Neural cell (in vitro differentiated cells): Measurements from ENCODE around the gene AIFM2. TPM values are rescaled to one million over a fixed set of nuclear protein-coding genes. Genes with fewer than 3 reads are reported as not detected.

Source experiments
- H2AFZ ChIP-seq: fragments of 200-600, 300-800 bp; sonication (generic), shearing (Covaris generic); 2 replicates; pipeline ENCODE4 v1.6.0; 2014; ENCODE audit warnings: low read depth, mild to moderate bottlenecking, antibody characterized with exemption, low read length, moderate library complexity
- H3F3A ChIP-seq: fragments of 200-600 bp; shearing (Covaris generic); 2 replicates; pipeline ENCODE4 v1.6.1; 2016; ENCODE audit warnings: mild to moderate bottlenecking, moderate library complexity, mixed read lengths, antibody characterized with exemption, low read length; ENCODE audit not compliant: insufficient read depth, poor library complexity, severe bottlenecking
- H3K27ac ChIP-seq: fragments of 200-600, 300-800 bp; sonication (generic), shearing (Covaris generic); 2 replicates; pipeline ENCODE4 v1.5.1; 2014; ENCODE audit warnings: mild to moderate bottlenecking, low read length, moderate library complexity
- H3K27me3 ChIP-seq: fragments of 300-800, 200-600 bp; sonication (generic), shearing (Covaris generic); 2 replicates; pipeline ENCODE4 v1.6.0; 2014; ENCODE audit warnings: mild to moderate bottlenecking, low read depth, low read length, moderate library complexity; ENCODE audit not compliant: insufficient read depth
- H3K36me3 ChIP-seq: fragments of 300-800, 200-600 bp; sonication (generic), shearing (Covaris generic); 2 replicates; pipeline ENCODE4 v1.5.1; 2014; ENCODE audit warnings: mild to moderate bottlenecking, antibody characterized with exemption, low read length, moderate library complexity; ENCODE audit not compliant: insufficient read depth
- H3K4me2 ChIP-seq: fragments of 300-800, 200-600 bp; sonication (generic), shearing (Covaris generic); 2 replicates; pipeline ENCODE4 v1.6.0; 2014; ENCODE audit warnings: mild to moderate bottlenecking, low read length
- H3K4me3 ChIP-seq: fragments of 300-800, 200-600 bp; sonication (generic), shearing (Covaris generic); 2 replicates; pipeline ENCODE4 v1.5.1; 2014; ENCODE audit warnings: mild to moderate bottlenecking, low read length, moderate library complexity
- H3K79me2 ChIP-seq: fragments of 200-600 bp; shearing (Covaris generic); replicated peaks from 2 replicates; pipeline ENCODE4 v1.6.0; 2014; ENCODE audit warnings: mild to moderate bottlenecking, low read length, moderate library complexity; ENCODE audit not compliant: insufficient read depth
- H3K9ac ChIP-seq: fragments of 300-800, 200-600 bp; sonication (generic), shearing (Covaris generic); 2 replicates; pipeline ENCODE4 v1.6.1; 2016; ENCODE audit warnings: mild to moderate bottlenecking, low read length, mixed read lengths
- H3K9me2 ChIP-seq: fragments of 200-600 bp; shearing (Covaris generic); 2 replicates; pipeline ENCODE4 v1.6.1; 2016; ENCODE audit warnings: mild to moderate bottlenecking, low read length, mixed read lengths; ENCODE audit not compliant: insufficient read depth
- H3K9me3 ChIP-seq: fragments of 200-600, 300-800 bp; sonication (generic), shearing (Covaris generic); 2 replicates; pipeline ENCODE4 v1.6.1; 2016; ENCODE audit warnings: mild to moderate bottlenecking, mixed run types, low read length, moderate library complexity, mixed read lengths
- H4K20me1 ChIP-seq: fragments of 200-600 bp; shearing (Covaris generic); 2 replicates; pipeline ENCODE4 v1.6.1; 2016; ENCODE audit warnings: mild to moderate bottlenecking, mixed run types; ENCODE audit not compliant: insufficient read depth
- CTCF ChIP-seq: fragments of 450-650 bp; IDR thresholded peaks from 2 replicates; pipeline ENCODE4 v1.5.1; 2014; ENCODE audit warnings: antibody characterized with exemption, mild to moderate bottlenecking, moderate library complexity; ENCODE audit not compliant: poor library complexity, severe bottlenecking
- EP300 ChIP-seq: fragments of 450-650 bp; conservative IDR thresholded peaks from 2 replicates; pipeline ENCODE4 v1.6.1; 2014; ENCODE audit warnings: antibody characterized with exemption, mild to moderate bottlenecking, moderate library complexity; ENCODE audit not compliant: poor library complexity, severe bottlenecking
- EZH2 ChIP-seq: fragments of 200-600, 300-800 bp; shearing (Covaris generic), sonication (generic); IDR thresholded peaks from 2 replicates; pipeline ENCODE4 v1.6.1; 2014; ENCODE audit warnings: antibody characterized with exemption, low read length, borderline replicate concordance, mild to moderate bottlenecking; ENCODE audit not compliant: insufficient read depth, poor library complexity, severe bottlenecking
- MXI1 ChIP-seq: fragments of 450-650 bp; conservative IDR thresholded peaks from 2 replicates; pipeline ENCODE4 v1.6.1; 2014; ENCODE audit warnings: antibody characterized with exemption, mild to moderate bottlenecking; ENCODE audit not compliant: poor library complexity, severe bottlenecking
- POLR2AphosphoS5 ChIP-seq: IDR thresholded peaks from 2 replicates; pipeline ENCODE4 v1.6.1; 2012
- RAD21 ChIP-seq: fragments of 450-650 bp; conservative IDR thresholded peaks from 2 replicates; pipeline ENCODE4 v1.6.1; 2014; ENCODE audit warnings: antibody characterized with exemption, mild to moderate bottlenecking, moderate library complexity
- REST ChIP-seq: IDR thresholded peaks from 2 replicates; pipeline ENCODE4 v1.6.1; 2012; ENCODE audit warnings: borderline replicate concordance
- SMC3 ChIP-seq: fragments of 450-650 bp; conservative IDR thresholded peaks from 2 replicates; pipeline ENCODE4 v1.6.1; 2014; ENCODE audit warnings: antibody characterized with exemption, mild to moderate bottlenecking, moderate library complexity; ENCODE audit not compliant: poor library complexity
- TAF1 ChIP-seq: IDR thresholded peaks from 2 replicates; pipeline ENCODE4 v1.6.1; 2012; ENCODE audit warnings: low read depth
- polyA plus RNA-seq: library from polyadenylated mRNA; depleted of rRNA; stranded (reverse); fragments of >200 nt; gene quantifications from 2 replicates; pipeline ENCODE4 v1.2.3, GENCODE V29; 2014

Gene AIFM2
- polyA plus RNA-seq, 1 donor from 2014 or later = 0.78 TPM

- H3K4me3 ChIP-seq = no peak overlapping the region
- no peak overlapping the region for H3K27ac ChIP-seq
- no peak overlapping the region for H3K9ac ChIP-seq
- no peaks in the 10 kb centered on the region for H3K9me3 ChIP-seq
- H2AFZ ChIP-seq = no peak overlapping the region
- no peak overlapping the region for H3K4me2 ChIP-seq
- H3K9me2 ChIP-seq = no peaks in the 10 kb centered on the region
- TF ChIP-seq TAF1 (no peak), EP300 (no peak), POLR2AphosphoS5 (no peak), REST (no peak), EZH2 (no peak), SMC3 (no peak), MXI1 (no peak), CTCF (no peak), RAD21 (no peak)
- no peaks in the 10 kb centered on the region for H3K27me3 ChIP-seq
- H3K79me2 ChIP-seq = no peaks in the 10 kb centered on the region
- peaks cover 8% of the 10 kb centered on the region for H3F3A ChIP-seq
- no peaks in the 10 kb centered on the region for H4K20me1 ChIP-seq
- no peaks in the 10 kb centered on the region for H3K36me3 ChIP-seq
These were observed 7.7 kb upstream of the AIFM2 start for GRCh38 chr10:70140297-70140696.

- no peak overlapping the region for H3K27ac ChIP-seq
- no peak overlapping the region for H3K4me3 ChIP-seq
- no peaks in the 10 kb centered on the region for H3K27me3 ChIP-seq
- no peaks in the 10 kb centered on the region for H3K79me2 ChIP-seq
- no peak overlapping the region for H2AFZ ChIP-seq
- no peaks in the 10 kb centered on the region for H3K9me2 ChIP-seq
- H3K36me3 ChIP-seq = no peaks in the 10 kb centered on the region
- H3K9ac ChIP-seq = no peak overlapping the region
- no peak overlapping the region for H3K4me2 ChIP-seq
- H3F3A ChIP-seq = peaks cover 6% of the 10 kb centered on the region
- H3K9me3 ChIP-seq = no peaks in the 10 kb centered on the region
- TF ChIP-seq REST (no peak), TAF1 (no peak)
- no peaks in the 10 kb centered on the region for H4K20me1 ChIP-seq
These were observed 7.3 kb upstream of the AIFM2 start for GRCh38 chr10:70139997-70140250.
